Keratinocyte (primary cell): ENCODE data around the gene LRIT3. TPM values are rescaled to one million over a fixed set of nuclear protein-coding genes. Genes with fewer than 3 reads are reported as not detected.

ENCODE experiments used
- DNase-seq: peaks from one replicate; pipeline ENCODE4 v3.0.0-alpha.2; 2011; ENCODE audit warnings: low read depth, missing footprints, low spot score
- FAIRE-seq: peaks from 2 replicates; lab custom pipeline; 2011; peaks lifted over from hg19 to GRCh38; lab: Jason Lieb, UNC
- H2AFZ ChIP-seq: 2 replicates; pipeline ENCODE4 v1.6.0; 2012; ENCODE audit warnings: low read length, control low read depth, inconsistent platforms; ENCODE audit not compliant: control insufficient read depth
- H3K27ac ChIP-seq: 2 replicates; pipeline ENCODE4 v1.5.1; 2011; ENCODE audit warnings: low read length; ENCODE audit not compliant: control insufficient read depth, insufficient read depth
- H3K27me3 ChIP-seq: 3 replicates; pipeline ENCODE4 v1.6.0; 2011; ENCODE audit warnings: low read length; ENCODE audit not compliant: control insufficient read depth, insufficient read depth; ENCODE audit errors: extremely low read depth
- H3K36me3 ChIP-seq, 2 experiments: 2 replicates in 1 of 2; 3 replicates in 1 of 2; pipeline ENCODE4 v1.5.1; 2011; ENCODE audit warnings: low read length in 2 of 2, mild to moderate bottlenecking in 1 of 2; ENCODE audit not compliant: control insufficient read depth in 2 of 2, insufficient read depth in 2 of 2; ENCODE audit errors: extremely low read depth in 1 of 2
- H3K4me1 ChIP-seq: 3 replicates; pipeline ENCODE4 v1.5.1; 2011; ENCODE audit warnings: low read length; ENCODE audit not compliant: control insufficient read depth, insufficient read depth; ENCODE audit errors: extremely low read depth
- H3K4me2 ChIP-seq: 3 replicates; pipeline ENCODE4 v1.6.0; 2011; ENCODE audit warnings: low read depth, low read length; ENCODE audit not compliant: control insufficient read depth, insufficient read depth; ENCODE audit errors: extremely low read depth
- H3K4me3 ChIP-seq, 3 experiments: fragments of 200-600 bp in 1 of 3; sonication (generic) in 1 of 3; 2 replicates in 2 of 3; 3 replicates in 1 of 3; pipeline ENCODE4 v1.5.1; 2011 to 2016; ENCODE audit warnings: low read length in 3 of 3, mild to moderate bottlenecking in 3 of 3, control low read depth in 2 of 3, inconsistent platforms in 1 of 3, low read depth in 1 of 3, mixed read lengths in 1 of 3, mixed run types in 1 of 3, moderate library complexity in 1 of 3; ENCODE audit not compliant: control insufficient read depth in 2 of 3, insufficient read depth in 2 of 3; ENCODE audit errors: extremely low read depth in 1 of 3
- H3K79me2 ChIP-seq: 2 replicates; pipeline ENCODE4 v1.6.0; 2012; ENCODE audit warnings: low read length; ENCODE audit not compliant: control insufficient read depth, insufficient read depth
- H3K9ac ChIP-seq: 3 replicates; pipeline ENCODE4 v1.6.0; 2011; ENCODE audit warnings: low read length; ENCODE audit not compliant: control insufficient read depth, insufficient read depth; ENCODE audit errors: extremely low read depth
- H3K9me1 ChIP-seq: 3 replicates; pipeline ENCODE4 v1.6.0; 2011; ENCODE audit warnings: low read length; ENCODE audit not compliant: control insufficient read depth, insufficient read depth; ENCODE audit errors: extremely low read depth
- H3K9me3 ChIP-seq: 2 replicates; pipeline ENCODE4 v1.5.1; 2012; ENCODE audit warnings: low read depth, low read length; ENCODE audit not compliant: control insufficient read depth
- H4K20me1 ChIP-seq: 3 replicates; pipeline ENCODE4 v1.6.0; 2011; ENCODE audit warnings: low read length; ENCODE audit not compliant: control insufficient read depth, insufficient read depth; ENCODE audit errors: extremely low read depth
- EZH2 ChIP-seq: IDR thresholded peaks from one replicate; pipeline ENCODE4 v1.6.1; 2012; ENCODE audit warnings: inconsistent platforms, mild to moderate bottlenecking, low read length, moderate library complexity
- dilution Hi-C: fragments of 300-500 bp; cut with MboI; formaldehyde crosslinking; loops from one replicate; pipeline ENCODE4 v1.7.0; 2020; ENCODE audit warnings: low sequenced_read_pairs; ENCODE audit not compliant: extremely low pct_ligation_motif_present
- polyA plus RNA-seq, 5 experiments: library from polyadenylated mRNA; depleted of rRNA in 3 of 5; stranded (reverse) in 3 of 5; stranded (forward) in 1 of 5; unstranded in 1 of 5; fragments of >200 nt; gene quantifications; 1 replicate in 1 of 5; 2 replicates in 3 of 5; 3 replicates in 1 of 5; pipeline versions ENCODE4 v1.2.1 to v1.2.3, GENCODE V29; 2011 to 2012; ENCODE audit warnings: missing spikeins in 2 of 5, low read depth in 1 of 5, low replicate concordance in 1 of 5
- TF ChIP-seq, protein P1 (sequence below), 3 experiments: IDR thresholded peaks in 1 of 3; conservative IDR thresholded peaks in 1 of 3; optimal IDR thresholded peaks in 1 of 3; 2 replicates in 2 of 3; 3 replicates in 1 of 3; pipeline versions ENCODE3 to v1.5.1; 2011; ENCODE audit warnings: low read length in 3 of 3, mild to moderate bottlenecking in 3 of 3, moderate library complexity in 2 of 3, control low read depth in 1 of 3, inconsistent platforms in 1 of 3; ENCODE audit not compliant: insufficient read depth in 2 of 3; ENCODE audit errors: extremely low read depth in 1 of 3

Gene LRIT3
- polyA plus RNA-seq, 1 donor (not counting 4 experiments of a cell fraction or from before 2014, with no cell fraction given) = 0.09 TPM

DNA sequence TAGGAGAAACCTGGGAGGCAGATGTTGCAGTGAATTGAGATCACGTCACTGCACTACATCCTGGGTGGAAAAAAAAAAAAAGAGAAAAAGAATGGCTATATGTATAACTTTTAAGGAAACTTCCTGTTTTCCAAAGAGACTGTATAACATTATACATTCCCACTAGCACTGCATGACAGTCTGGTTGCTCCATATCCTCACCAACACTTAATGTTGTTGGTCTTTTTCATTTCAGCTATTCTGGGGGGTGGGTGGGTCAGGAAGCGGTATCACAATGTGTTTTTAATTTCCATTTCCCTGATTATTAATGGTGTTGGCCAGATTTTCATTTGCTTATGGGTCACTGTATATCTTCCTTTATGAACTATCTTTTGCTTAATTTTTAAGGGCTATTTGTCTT is 13.4 kb downstream of the LRIT3 start:
- no peak overlapping the region for H2AFZ ChIP-seq
- no peaks in the 10 kb centered on the region for H3K36me3 ChIP-seq
- H3K27ac ChIP-seq = no peak overlapping the region
- no peak overlapping the region for H3K9ac ChIP-seq
- no peaks in the 10 kb centered on the region for H4K20me1 ChIP-seq
- TF ChIP-seq, protein P1, sequence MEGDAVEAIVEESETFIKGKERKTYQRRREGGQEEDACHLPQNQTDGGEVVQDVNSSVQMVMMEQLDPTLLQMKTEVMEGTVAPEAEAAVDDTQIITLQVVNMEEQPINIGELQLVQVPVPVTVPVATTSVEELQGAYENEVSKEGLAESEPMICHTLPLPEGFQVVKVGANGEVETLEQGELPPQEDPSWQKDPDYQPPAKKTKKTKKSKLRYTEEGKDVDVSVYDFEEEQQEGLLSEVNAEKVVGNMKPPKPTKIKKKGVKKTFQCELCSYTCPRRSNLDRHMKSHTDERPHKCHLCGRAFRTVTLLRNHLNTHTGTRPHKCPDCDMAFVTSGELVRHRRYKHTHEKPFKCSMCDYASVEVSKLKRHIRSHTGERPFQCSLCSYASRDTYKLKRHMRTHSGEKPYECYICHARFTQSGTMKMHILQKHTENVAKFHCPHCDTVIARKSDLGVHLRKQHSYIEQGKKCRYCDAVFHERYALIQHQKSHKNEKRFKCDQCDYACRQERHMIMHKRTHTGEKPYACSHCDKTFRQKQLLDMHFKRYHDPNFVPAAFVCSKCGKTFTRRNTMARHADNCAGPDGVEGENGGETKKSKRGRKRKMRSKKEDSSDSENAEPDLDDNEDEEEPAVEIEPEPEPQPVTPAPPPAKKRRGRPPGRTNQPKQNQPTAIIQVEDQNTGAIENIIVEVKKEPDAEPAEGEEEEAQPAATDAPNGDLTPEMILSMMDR (optimal IDR thresholded peaks at IDR 0.05 in 1 of 3, IDR thresholded peaks at IDR 0.05 in 1 of 3, conservative IDR thresholded peaks at IDR 0.05 in 1 of 3; ENCODE audit: extremely low read depth in 1 of 3, insufficient read depth in 2 of 3, low read length in 3 of 3) = no peak
- TF ChIP-seq EZH2 = no peak
- DNase-seq (no peak), FAIRE-seq (no peak)
- no peaks in the 10 kb centered on the region for H3K27me3 ChIP-seq
- no peak overlapping the region for H3K4me3 ChIP-seq
- no peaks in the 10 kb centered on the region for H3K79me2 ChIP-seq
- dilution Hi-C loops = no loop called here
- H3K9me1 ChIP-seq = no peaks in the 10 kb centered on the region
- no peak overlapping the region for H3K4me2 ChIP-seq
- H3K9me3 ChIP-seq = no peaks in the 10 kb centered on the region
- H3K4me1 ChIP-seq = no peaks in the 10 kb centered on the region

- DNase-seq (no peak), FAIRE-seq (no peak)
- TF ChIP-seq, protein P1 (optimal IDR thresholded peaks at IDR 0.05 in 1 of 3, IDR thresholded peaks at IDR 0.05 in 1 of 3, conservative IDR thresholded peaks at IDR 0.05 in 1 of 3; ENCODE audit: extremely low read depth in 1 of 3, insufficient read depth in 2 of 3, low read length in 3 of 3) = no peak
- Histone ChIP-seq H3K27ac (no peak overlapping the region), H3K9me3 (no peaks in the 10 kb centered on the region), H3K9ac (no peak overlapping the region), H3K4me1 (no peaks in the 10 kb centered on the region), H3K36me3 (no peaks in the 10 kb centered on the region), H3K27me3 (no peaks in the 10 kb centered on the region), H3K4me3 (no peak overlapping the region), H3K4me2 (no peak overlapping the region), H4K20me1 (no peaks in the 10 kb centered on the region), H3K9me1 (no peaks in the 10 kb centered on the region), H2AFZ (no peak overlapping the region), H3K79me2 (no peaks in the 10 kb centered on the region)
- dilution Hi-C loops = no loop called here
Measured at GRCh38 chr4:109861916-109862511, 14.1 kb downstream of the LRIT3 start.
